CD14-positive monocyte (primary cell): ENCODE data around the gene TMEFF2. TPM values are rescaled to one million over a fixed set of nuclear protein-coding genes. Genes with fewer than 3 reads are reported as not detected.

Experiments
- DNase-seq, 3 donors: peaks; one replicate each; pipeline ENCODE4 v3.0.0-alpha.2; 2011 to 2022
- H2AFZ ChIP-seq: 2 replicates; pipeline ENCODE4 v1.6.0; 2012; ENCODE audit warnings: mild to moderate bottlenecking, low read depth, low read length, inconsistent platforms; ENCODE audit not compliant: insufficient read depth, poor library complexity, severe bottlenecking
- H3K27ac ChIP-seq, 2 donors: 1 replicate in 1 of 2; 2 replicates in 1 of 2; pipeline ENCODE4 v1.5.1; 2012 to 2013; ENCODE audit warnings: low read length in 2 of 2, control low read depth in 1 of 2, inconsistent platforms in 1 of 2, low read depth in 1 of 2, mild to moderate bottlenecking in 1 of 2
- H3K27me3 ChIP-seq, 2 donors: one replicate each; pipeline versions ENCODE4 v1.6.0 to v1.6.1; 2011 to 2013; ENCODE audit warnings: low read length in 2 of 2; ENCODE audit not compliant: control insufficient read depth in 2 of 2, insufficient read depth in 2 of 2
- H3K36me3 ChIP-seq, 2 donors: replicated peaks in 1 of 2; 1 replicate in 1 of 2; 2 replicates in 1 of 2; pipeline versions ENCODE4 v1.5.1 to v1.6.1; 2012 to 2013; ENCODE audit warnings: low read length in 2 of 2, control low read depth in 1 of 2, inconsistent platforms in 1 of 2, mild to moderate bottlenecking in 1 of 2; ENCODE audit not compliant: insufficient read depth in 2 of 2, control insufficient read depth in 1 of 2
- H3K4me1 ChIP-seq, 2 donors: 1 replicate in 1 of 2; 2 replicates in 1 of 2; pipeline versions ENCODE4 v1.5.1 to v1.6.1; 2012 to 2013; ENCODE audit warnings: low read length in 2 of 2, control low read depth in 1 of 2, inconsistent platforms in 1 of 2, mild to moderate bottlenecking in 1 of 2, moderate library complexity in 1 of 2; ENCODE audit not compliant: insufficient read depth in 2 of 2, control insufficient read depth in 1 of 2
- H3K4me2 ChIP-seq: replicated peaks from 2 replicates; pipeline ENCODE3; 2012; ENCODE audit warnings: low read length, moderate library complexity, mild to moderate bottlenecking; ENCODE audit not compliant: poor library complexity, severe bottlenecking; ENCODE audit errors: extremely low read depth
- H3K4me3 ChIP-seq, 3 experiments: fragments of 200-600 bp in 1 of 3; sonication (generic) in 1 of 3; replicated peaks in 1 of 3; 1 replicate in 2 of 3; 2 replicates in 1 of 3; pipeline ENCODE4 v1.5.1; 2011 to 2013; ENCODE audit warnings: low read length in 3 of 3, mild to moderate bottlenecking in 3 of 3, control low read depth in 2 of 3, low read depth in 2 of 3, inconsistent platforms in 1 of 3, moderate library complexity in 1 of 3
- H3K79me2 ChIP-seq: 2 replicates; pipeline ENCODE4 v1.6.0; 2012; ENCODE audit warnings: mild to moderate bottlenecking, control low read depth, inconsistent platforms, low read length, moderate library complexity; ENCODE audit not compliant: insufficient read depth
- H3K9ac ChIP-seq: 2 replicates; pipeline ENCODE4 v1.6.0; 2017; ENCODE audit warnings: low read length, mild to moderate bottlenecking; ENCODE audit not compliant: insufficient read depth, poor library complexity, severe bottlenecking
- H3K9me3 ChIP-seq, 2 donors: replicated peaks in 1 of 2; 1 replicate in 1 of 2; 2 replicates in 1 of 2; pipeline versions ENCODE4 v1.5.1 to v1.6.1; 2012 to 2013; ENCODE audit warnings: low read length in 2 of 2, control low read depth in 1 of 2; ENCODE audit not compliant: control insufficient read depth in 1 of 2, insufficient read depth in 1 of 2
- H4K20me1 ChIP-seq: 2 replicates; pipeline ENCODE4 v1.6.0; 2012; ENCODE audit warnings: mild to moderate bottlenecking, low read length, control low read depth, moderate library complexity; ENCODE audit not compliant: insufficient read depth
- H3K27ac Mint-ChIP-seq, 7 donors: one replicate each; pipeline ENCODE4 v1.8.0; 2020; ENCODE audit warnings: mild to moderate bottlenecking in 7 of 7, mixed read lengths in 7 of 7, moderate library complexity in 6 of 7, inconsistent platforms in 2 of 7
- H3K27me3 Mint-ChIP-seq, 3 donors: one replicate each; pipeline ENCODE4 v1.8.0; 2021 to 2022; ENCODE audit warnings: low read depth in 3 of 3, mild to moderate bottlenecking in 3 of 3, mixed read lengths in 3 of 3, moderate library complexity in 3 of 3, inconsistent platforms in 1 of 3
- H3K36me3 Mint-ChIP-seq, 2 donors: one replicate each; pipeline ENCODE4 v1.8.0; 2020; ENCODE audit warnings: mixed read lengths in 2 of 2, inconsistent platforms in 1 of 2, mild to moderate bottlenecking in 1 of 2
- H3K4me1 Mint-ChIP-seq: one replicate; pipeline ENCODE4 v1.8.0; 2020; ENCODE audit warnings: mild to moderate bottlenecking, mixed read lengths
- H3K4me3 Mint-ChIP-seq, 2 donors: one replicate each; pipeline ENCODE4 v1.8.0; 2020; ENCODE audit warnings: mild to moderate bottlenecking in 2 of 2, mixed read lengths in 2 of 2, moderate library complexity in 1 of 2
- H3K9me3 Mint-ChIP-seq, 7 donors: one replicate each; pipeline ENCODE4 v1.8.0; 2020 to 2022; ENCODE audit warnings: mixed read lengths in 7 of 7, mild to moderate bottlenecking in 6 of 7, moderate library complexity in 6 of 7, inconsistent platforms in 2 of 7
- WGBS: methylation state at CpG from one replicate; pipeline ENCODE4 v1.1.5; 2013; ENCODE audit warnings: missing lambda C conversion rate; ENCODE audit not compliant: insufficient coverage; 5-methylcytosine and 5-hydroxymethylcytosine counted together
- intact Hi-C, 2 donors: fragments of 100-400 bp; cut with micrococcal nuclease; formaldehyde crosslinking; loops; one replicate each; pipeline versions ENCODE4 v1.15.0 to v1.15.1; 2023
- polyA plus RNA-seq, 3 donors: library from polyadenylated mRNA; depleted of rRNA in 1 of 3; unstranded in 2 of 3; stranded (reverse) in 1 of 3; fragments of 300-500 nt in 2 of 3; fragments of >200 nt in 1 of 3; fragmentation: Illumina TruSeq in 2 of 3; gene quantifications; 1 replicate in 2 of 3; 2 replicates in 1 of 3; pipeline ENCODE4 v1.2.3, GENCODE V29; 2012 to 2021
- TF ChIP-seq, protein P1 (sequence below): fragments of 200-600 bp; IDR thresholded peaks from one replicate; pipeline ENCODE4 v1.8.0; 2022; ENCODE audit warnings: antibody characterized with exemption, mild to moderate bottlenecking

Gene TMEFF2
- polyA plus RNA-seq, 3 donors: not detected

- Mint-ChIP-seq H3K27ac (no peak overlapping the region), H3K36me3 (no peaks in the 10 kb centered on the region), H3K27me3 (peaks cover 0 to 4% (median 0%) of the 10 kb centered on the region in 3 donors), H3K9me3 (peaks cover 0 to 4% (median 1%) of the 10 kb centered on the region in 7 donors), H3K4me3 (no peak overlapping the region), H3K4me1 (no peaks in the 10 kb centered on the region)
- no peaks in the 10 kb centered on the region for H3K4me1 ChIP-seq
- H3K4me3 ChIP-seq: no peak overlapping the region
- H3K9ac ChIP-seq: no peak overlapping the region
- H3K27me3 ChIP-seq: no peaks in the 10 kb centered on the region
- DNase-seq: no peak
- TF ChIP-seq, protein P1, sequence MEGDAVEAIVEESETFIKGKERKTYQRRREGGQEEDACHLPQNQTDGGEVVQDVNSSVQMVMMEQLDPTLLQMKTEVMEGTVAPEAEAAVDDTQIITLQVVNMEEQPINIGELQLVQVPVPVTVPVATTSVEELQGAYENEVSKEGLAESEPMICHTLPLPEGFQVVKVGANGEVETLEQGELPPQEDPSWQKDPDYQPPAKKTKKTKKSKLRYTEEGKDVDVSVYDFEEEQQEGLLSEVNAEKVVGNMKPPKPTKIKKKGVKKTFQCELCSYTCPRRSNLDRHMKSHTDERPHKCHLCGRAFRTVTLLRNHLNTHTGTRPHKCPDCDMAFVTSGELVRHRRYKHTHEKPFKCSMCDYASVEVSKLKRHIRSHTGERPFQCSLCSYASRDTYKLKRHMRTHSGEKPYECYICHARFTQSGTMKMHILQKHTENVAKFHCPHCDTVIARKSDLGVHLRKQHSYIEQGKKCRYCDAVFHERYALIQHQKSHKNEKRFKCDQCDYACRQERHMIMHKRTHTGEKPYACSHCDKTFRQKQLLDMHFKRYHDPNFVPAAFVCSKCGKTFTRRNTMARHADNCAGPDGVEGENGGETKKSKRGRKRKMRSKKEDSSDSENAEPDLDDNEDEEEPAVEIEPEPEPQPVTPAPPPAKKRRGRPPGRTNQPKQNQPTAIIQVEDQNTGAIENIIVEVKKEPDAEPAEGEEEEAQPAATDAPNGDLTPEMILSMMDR: no peak
- no peak overlapping the region for H3K4me2 ChIP-seq
- H3K9me3 ChIP-seq: no peaks in the 10 kb centered on the region
- H3K36me3 ChIP-seq: no peaks in the 10 kb centered on the region
- no peaks in the 10 kb centered on the region for H4K20me1 ChIP-seq
- H2AFZ ChIP-seq: no peak overlapping the region
- intact Hi-C loops: no loop called here
- no peak overlapping the region for H3K27ac ChIP-seq
- no peaks in the 10 kb centered on the region for H3K79me2 ChIP-seq
Measured at GRCh38 chr2:191974676-191975075, 220.1 kb downstream of the TMEFF2 start.

DNA sequence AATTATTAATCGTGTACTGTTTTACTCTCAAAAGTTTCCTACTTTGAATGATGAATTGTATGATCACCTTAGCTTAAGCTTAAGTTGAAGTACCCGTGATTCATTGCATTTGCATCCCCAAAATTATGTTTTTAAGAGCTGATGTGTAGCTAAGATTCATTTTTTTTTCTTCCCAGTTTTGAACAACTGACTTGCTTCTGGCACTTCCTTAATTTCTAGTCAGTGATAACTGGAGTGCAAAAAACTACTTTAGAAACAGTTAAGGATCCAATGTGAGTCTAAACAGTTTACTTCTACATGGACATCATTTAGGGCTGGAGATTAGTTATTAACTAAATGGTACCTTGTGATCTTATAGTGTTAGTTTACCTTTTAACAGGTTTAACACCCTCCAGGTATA lies 223.9 kb downstream of the TMEFF2 start:
- WGBS: no CpG with 5 or more reads among the region's 2 CpGs
- Histone ChIP-seq H3K27ac (no peak overlapping the region), H3K4me2 (no peak overlapping the region), H3K4me3 (no peak overlapping the region), H3K79me2 (no peaks in the 10 kb centered on the region), H3K9me3 (no peaks in the 10 kb centered on the region), H3K36me3 (no peaks in the 10 kb centered on the region), H3K9ac (no peak overlapping the region), H2AFZ (no peak overlapping the region), H4K20me1 (no peaks in the 10 kb centered on the region), H3K4me1 (no peaks in the 10 kb centered on the region), H3K27me3 (no peaks in the 10 kb centered on the region)
- Mint-ChIP-seq H3K4me1 (peaks cover 3% of the 10 kb centered on the region), H3K27ac (no peak overlapping the region), H3K27me3 (peaks cover 0 to 2% (median 0%) of the 10 kb centered on the region in 3 donors), H3K9me3 (peaks cover 0 to 4% (median 1%) of the 10 kb centered on the region in 7 donors), H3K4me3 (no peak overlapping the region), H3K36me3 (no peaks in the 10 kb centered on the region)
- intact Hi-C loops: no loop called here
- DNase-seq: no peak
- TF ChIP-seq, protein P1: no peak
